HG03342 (cell line): Measurements from ENCODE around the gene HACE1.
"Not testable (repeated sequence)": the region's sequence is repeated elsewhere in the genome, so short reads cannot be mapped to it uniquely, and the experiment has no call there.

Experiments
- ATAC-seq: cut with Tn5 transposase; IDR thresholded peaks from one replicate; pipeline ENCODE4 v1.9.1; 2021; ENCODE audit warnings: mild to moderate bottlenecking, moderate library complexity; ENCODE audit not compliant: unreplicated experiment

Gene HACE1

DNA sequence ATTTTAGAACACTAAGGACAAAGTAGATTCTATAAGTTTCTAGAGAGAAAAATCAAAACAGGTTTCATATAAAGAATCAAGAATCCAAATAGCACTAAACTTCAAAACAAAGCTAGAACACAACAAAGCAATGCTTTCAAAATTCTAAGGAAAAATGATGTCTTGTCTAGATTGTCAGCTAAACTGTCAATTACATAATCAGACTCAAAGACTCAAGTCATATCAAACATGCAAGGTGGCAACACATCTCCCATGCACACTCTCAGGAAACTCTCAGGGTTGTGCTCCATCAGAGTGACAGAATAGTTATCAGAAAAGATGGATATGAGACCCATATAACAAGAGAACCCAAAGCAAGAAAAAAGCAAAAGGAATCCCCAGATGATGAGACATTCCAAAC lies 23.9 kb downstream of the HACE1 start:
- ATAC-seq: no peak

DNA sequence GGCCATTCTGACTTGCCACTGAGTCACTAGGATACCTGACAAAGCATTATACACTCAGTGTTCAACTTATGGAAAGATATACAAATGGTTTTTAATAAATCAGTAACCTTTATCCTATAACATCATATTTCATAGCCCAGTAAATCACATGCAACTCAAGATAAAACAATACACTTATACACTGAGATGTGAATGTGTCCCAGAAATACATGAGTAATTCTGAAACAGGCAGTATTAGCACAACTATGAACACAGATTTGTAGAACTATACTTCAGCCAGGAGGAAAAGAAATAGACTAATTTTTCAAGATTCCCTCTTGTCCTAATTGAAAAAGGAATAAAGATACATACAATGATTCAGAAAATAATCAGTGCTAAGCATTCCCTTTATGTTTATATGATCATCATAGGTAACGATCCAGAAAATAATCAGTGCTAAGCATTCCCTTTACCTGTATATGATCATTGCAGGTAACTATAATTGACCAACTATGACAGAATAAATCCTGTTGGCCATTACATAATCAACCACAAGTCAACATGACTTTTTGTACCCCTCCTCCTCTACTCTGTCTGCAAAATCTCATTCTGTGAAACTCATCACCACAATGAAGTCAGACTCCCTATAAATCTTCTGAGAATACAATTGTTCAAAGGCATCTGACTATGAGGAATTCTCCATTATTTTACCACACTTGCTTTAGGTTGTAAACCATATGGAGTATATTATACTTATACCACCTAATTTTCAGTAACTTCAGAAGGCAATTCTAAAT lies 30.3 kb downstream of the HACE1 start:
- no peak for ATAC-seq

DNA sequence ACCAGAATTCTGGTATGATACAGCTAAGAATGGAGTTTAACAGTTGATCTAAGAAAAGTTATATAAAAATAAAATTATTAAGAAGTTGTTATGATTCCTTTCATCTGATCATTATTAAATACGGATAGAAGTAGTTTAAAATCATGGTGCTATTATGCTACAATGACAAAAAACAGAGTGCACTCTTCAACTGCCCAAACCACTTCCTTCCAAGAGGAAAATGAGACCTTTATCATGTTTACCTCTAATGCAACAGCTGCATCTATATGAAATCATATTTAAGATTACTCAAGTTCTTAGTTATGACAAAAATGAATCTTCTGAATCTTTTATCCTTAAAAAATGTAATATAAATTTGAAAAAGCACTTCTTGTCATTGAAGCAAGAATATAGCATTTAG lies 31.2 kb downstream of the HACE1 start:
- ATAC-seq: no peak

DNA sequence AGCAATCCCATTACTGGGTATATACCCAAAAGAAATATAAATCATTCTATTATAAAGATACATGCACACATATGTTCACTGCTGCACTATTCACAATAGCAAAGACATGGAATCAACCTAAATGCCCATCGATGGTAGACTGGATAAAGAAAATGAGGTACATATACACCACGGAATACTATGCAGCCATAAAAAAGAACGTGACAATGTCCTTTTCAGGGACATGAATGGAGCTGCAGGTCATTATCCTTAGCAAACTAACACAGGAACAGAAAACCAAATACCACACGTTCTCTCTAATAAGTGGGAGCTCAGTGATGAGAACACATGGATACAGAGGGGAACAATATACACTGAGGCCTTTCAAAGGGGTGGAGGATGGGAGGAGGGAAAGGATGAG lies 38.9 kb downstream of the HACE1 start:
- ATAC-seq: not testable (repeated sequence)

DNA sequence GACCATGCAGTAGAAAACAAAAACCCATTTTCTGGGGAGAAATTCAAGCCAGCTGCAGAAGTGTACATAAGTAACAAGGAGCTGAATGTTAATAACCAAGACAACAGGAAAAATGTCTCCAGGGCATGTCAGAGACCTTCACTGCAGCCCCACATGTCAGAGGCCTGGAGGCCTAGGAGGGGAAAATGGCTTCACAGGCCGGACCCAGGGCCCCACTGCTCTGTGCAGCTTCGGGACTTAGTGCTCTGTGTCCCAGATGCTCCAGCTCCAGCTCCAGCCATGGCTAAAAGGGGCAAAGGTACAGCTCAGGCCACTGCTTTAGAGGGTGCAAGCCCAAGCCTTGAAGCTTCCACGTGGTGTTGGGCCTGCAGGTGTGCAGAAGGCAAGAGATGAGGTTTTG lies 43.6 kb downstream of the HACE1 start:
- ATAC-seq: no peak

DNA sequence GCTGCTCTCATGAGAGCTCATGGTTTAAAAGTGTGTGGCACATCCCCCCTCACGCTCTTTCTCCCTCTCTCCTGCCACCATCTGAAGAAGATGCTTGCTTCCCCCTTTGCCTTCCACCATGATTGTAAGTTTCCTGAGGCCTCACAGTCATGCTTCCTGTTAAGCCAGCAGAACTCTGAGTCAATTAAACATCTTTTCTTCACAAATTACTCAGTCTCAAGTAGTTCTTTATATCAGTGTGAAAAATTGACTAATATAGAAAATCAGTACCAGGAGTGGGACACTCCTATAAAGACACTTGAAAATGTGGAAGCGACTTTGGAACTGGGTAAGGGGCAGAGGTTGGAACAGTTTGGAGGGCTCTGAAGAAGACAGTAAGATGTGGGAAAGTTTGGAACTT lies 45.0 kb downstream of the HACE1 start:
- ATAC-seq: no peak

DNA sequence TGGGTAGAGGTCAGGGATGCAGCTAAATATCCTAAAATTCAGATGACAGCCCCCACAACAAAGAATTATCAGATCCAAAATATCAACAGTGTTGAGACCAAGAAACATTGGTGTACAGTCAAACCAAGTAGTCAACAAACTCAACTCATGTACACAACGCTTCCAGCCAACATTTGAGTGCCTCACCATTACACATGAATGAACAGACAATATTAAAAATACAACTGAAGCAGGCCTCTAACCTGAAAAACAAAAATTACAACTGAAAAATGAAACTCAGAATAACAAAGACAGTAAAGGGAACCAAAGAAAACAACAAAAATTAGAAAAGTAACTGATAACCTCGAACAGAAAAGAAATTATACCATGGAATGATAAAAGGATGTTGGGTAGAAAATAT lies 46.2 kb downstream of the HACE1 start:
- ATAC-seq: no peak

DNA sequence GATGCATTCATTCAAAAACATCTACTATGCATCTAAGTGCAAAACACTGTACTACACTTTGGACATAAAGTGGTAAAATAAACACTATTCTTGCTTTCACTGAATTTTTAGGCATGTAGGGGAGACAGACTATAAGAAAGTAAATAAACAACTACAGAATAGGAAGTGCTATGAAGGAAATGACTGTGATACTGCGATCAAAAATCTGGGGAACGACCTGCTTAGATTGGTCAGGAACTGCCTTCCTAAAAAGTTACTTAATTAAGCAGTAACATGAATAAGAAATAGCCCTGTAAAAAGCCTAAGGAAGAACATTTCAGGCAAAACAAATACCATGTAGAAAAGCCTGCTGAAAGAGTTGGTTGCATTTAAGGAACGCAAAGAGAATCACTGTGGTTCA lies 50.6 kb downstream of the HACE1 start:
- ATAC-seq: no peak

DNA sequence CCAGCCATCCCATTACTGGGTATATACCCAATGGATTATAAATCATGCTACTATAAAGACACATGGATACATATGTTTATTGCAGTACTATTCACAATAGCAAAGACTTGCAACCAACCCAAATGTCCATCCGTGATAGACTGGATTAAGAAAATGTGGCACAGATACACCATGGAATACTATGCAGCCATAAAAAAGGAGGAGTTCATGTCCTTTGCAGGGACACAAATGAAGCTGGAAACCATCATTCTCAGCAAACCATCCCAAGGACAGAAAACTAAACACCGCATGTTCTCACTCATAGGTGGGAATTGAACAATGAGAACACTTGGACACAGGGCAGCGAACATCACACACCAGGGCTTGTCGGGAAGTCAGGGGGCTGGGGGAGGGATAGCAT lies 54.4 kb downstream of the HACE1 start:
- not testable (repeated sequence) for ATAC-seq

DNA sequence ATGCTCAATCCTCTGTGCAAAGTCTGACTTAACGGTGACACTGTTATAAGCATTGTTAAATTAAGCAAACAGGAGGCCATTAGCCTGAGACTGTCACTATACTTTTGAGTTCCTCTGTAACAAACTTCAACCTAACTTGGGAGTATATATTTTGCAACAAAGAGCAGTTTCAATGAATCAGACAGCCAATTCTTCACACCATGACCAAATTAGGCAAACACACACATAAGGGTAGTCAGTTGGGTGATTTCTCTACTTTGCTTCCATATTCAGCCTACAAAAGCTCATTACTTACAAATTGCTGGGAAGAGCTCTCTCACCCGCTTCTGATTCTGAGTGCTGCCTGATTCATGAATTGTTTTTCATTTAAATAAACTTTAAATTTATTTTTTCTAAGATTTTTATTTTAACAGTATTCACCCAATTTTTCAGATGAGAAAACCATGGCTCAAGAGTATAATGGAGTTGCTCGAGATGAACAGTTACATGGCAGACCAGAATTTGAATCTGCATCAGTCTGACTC lies 60.5 kb downstream of the HACE1 start:
- ATAC-seq: no peak

DNA sequence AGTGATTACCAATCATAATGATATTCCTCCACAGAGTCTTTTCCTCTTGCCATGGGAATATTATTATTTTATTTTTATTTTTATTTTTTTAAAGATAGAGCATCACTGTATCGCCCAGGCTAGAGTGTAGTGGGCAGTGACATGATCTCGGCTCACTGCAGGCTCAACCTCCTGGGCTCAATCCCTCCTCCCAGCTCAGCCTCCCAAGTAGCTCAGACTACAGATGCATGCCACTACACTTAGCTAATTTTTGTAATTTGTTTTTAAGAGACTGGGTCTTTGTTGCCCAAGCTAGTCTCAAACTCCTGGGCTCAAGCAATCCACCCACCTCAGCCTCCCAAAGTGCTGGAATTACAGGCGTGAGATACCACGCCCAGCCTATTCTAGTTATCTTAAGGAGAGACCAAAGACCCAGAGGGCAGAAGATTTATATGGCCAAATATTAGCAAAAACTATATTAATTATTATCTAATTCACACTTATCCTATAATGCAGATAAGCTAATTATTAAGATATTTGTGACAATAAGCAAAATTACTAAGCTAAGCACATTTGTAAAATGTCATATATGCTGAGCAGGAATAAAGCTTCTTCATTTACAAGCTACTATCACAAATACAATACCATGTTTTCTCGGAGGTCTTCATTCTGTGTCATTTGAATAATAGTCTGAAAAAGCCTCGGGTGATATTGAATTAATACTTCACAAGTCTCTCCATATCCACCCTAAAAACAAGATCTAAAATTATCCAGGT lies 63.5 kb downstream of the HACE1 start:
- no peak for ATAC-seq

DNA sequence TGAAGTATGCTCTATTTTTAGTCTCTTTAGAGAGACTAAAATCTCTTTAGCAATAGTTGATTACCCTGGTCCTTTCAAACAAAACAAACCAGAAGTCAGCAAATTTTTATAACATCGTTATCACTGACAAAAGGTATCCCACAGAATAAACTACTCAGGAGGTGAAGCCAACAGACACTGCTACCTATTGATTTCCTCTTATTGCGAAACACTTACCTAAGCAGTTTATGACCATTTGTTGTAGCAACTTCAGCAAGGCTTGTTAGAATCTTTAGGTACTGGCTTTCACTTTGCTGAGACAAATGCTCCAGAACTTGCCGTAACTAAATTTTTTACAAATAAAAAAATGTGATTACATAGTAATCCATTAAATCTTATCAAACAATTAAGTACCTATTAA lies 64.4 kb downstream of the HACE1 start:
- no peak for ATAC-seq

DNA sequence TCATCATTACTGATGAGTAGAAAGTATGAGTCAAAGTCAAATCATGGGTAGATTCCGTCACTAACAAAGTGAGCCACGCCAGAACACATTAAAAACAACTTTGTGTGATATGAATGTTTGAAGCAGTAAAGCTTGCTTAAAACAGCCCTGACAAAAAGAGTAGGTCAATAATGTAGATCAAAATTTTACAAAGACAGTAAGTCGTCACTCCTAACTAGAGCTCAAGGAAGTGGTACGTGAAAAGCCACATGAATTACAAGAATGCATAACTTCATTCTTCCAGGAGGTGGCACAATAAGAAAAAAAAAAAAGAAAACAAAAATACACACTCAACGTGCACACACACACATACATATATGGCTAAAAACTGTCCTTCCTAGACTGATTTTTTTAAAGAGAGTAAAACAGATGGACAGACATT lies 69.9 kb downstream of the HACE1 start:
- ATAC-seq: peak; percentile 94

DNA sequence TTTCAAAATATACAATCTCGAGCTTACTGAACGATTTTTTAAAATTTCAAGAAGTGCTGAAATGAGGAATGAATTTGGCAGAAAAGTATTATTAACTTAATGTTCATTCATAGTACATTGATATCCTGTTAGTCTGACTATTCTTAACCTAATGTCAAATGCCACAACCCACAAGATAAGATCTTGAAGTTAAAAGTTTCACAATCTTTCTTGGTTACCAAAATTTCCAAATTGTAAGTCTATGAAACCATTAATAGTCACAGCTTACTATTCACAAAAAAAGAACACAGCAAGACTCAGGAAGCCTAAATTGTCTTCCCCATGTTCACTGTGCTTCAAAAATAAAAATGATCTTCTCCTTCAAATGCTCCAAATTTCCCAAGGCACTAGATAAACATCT lies 71.3 kb downstream of the HACE1 start:
- no peak for ATAC-seq

DNA sequence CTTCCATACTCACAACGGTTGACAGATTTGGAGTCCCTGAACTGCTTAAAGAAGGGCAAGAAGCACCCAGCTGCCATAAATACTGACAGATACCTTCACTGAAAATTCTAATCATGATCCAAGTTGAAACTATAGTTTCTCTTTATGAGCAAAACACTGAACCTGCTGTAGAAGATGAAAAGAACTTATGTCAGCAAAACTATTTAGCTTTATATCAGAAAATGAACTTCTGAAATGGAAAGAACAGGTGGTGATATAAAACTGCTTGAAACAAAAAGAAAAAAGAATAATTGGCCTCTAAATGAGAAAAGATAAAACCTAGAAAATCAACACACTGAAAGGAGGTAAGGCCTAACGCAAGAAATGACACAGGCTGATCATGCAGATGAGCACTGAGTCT lies 72.4 kb downstream of the HACE1 start:
- ATAC-seq: no peak

DNA sequence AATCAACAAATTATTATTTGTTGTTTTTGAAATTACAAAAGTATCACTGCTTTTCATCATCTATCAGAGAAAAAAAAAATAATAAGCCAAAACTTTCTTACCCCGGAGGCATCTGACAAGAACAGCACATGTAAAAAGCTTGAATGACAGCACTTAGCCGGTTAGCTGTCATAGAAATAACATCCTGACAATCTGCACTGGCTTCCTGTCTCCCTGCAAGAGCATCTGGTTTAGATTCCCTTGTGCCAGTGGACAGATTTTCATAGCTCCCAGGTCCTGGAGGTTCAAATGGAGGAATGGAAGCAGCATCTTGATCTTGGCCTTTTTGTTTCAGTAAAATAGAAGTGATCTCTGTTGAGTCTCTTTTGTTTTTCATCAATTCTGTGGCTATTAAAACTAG lies 74.8 kb downstream of the HACE1 start:
- ATAC-seq: no peak

DNA sequence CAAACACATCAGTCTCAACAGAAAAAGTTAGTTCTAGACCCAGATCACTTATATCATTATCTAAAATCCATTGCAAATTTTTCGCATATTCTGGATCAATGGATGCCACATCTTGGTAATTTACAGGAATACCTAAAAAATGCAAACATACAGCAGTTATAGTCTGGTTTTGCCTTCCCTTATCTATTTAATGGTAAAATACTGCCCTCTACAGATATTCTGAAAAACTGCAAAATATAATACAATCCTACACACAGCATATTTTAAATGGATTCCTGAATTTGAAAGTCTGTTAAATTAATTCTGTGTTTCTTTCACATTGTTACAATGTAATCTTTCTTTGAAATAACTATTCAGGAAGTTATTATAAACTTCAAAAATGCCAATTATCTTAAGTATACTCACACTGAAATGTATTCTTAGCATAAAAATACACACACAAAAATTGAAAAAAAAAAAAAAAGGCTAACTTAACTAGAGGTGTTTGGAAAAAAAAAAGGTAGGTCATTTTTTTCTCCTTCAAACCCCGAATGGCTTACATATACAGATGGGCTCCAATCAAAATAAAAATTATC lies 88.4 kb downstream of the HACE1 start:
- peak; percentile 93 for ATAC-seq

DNA sequence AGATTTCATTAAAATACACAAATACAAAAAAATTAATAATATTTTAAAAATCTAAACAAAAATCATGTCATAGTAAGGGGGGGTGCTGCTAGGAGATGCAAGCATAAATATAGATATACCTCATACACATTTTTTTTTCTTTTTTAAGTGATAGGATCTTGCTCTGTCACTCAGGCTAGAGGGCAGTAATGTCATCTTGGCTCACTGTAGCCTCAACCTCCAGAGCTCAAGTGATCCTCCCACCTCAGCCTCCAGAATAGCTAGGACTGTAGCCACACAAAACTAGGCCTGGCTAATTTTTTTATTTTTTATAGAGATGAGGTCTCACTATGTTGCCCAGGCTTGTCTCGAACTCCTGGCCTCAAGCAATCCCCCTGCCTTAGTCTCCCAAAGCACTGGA lies 90.8 kb downstream of the HACE1 start:
- ATAC-seq: no peak

DNA sequence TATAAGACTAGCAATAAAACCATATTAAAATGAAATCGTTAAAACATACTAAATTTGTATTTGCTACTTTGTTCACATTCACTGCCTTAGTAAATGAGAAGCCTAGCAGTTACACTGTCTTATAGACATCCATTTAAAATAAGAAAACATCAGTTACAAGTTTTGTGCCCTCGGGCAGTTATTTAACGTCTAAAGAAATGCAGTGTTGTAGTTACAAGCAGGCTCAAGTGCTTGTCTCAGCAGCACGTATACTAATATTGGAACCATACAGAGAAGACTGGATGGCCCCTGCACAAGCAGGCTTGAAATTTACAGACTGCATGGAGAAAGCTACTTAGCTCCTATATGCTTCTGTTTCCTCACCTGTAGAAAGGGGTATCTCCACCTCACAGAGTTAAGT lies 93.1 kb downstream of the HACE1 start:
- ATAC-seq: no peak

DNA sequence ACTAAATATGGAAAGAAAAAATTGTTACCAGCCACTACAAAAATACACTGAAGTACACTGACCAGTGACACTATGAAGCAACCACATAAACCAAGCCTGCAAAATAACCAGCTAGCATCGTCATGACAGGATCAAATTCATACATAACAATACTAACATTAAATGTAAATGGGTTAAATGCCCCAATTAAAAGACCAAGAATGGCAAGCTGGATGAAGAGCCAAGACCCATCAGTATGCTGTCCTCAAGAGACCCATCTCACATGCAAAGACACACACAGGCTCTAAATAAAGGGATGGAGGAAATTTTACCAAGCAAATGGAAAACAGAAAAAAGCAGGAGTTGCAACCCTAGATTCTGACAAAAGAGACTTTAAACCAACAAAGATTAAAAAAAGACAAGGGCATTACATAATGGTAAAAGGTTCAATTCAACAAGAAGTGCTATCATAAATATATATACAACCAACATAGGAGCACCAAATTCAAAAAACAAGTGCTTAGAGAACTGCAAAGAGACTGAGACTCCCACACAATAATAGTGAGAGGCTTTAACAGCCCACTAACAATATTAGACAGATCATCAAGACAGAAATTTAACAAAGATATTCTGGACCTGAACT lies 104.8 kb downstream of the HACE1 start:
- ATAC-seq: no peak

DNA sequence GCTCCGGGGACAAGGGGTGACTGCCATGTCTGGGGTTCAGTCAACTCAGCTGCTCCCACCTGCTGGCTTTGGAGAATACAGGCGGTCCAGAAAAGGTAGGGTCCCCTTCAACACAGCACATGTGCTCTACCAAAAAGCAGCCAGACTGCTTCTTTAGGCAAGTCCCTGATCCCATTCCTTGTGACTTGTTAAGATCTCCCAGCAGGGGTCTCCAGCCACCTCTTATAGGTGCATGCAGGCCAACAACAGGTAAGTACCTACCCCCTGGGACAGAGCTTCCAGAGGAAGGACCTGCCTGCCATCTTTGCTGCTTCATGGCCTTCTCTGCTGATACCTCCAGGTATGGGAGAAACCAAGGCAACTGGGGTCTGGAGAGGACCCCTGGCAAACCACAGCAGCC lies 106.5 kb downstream of the HACE1 start:
- no peak for ATAC-seq
